AG04449 (cell line): ENCODE data around the gene KDM1A.

ENCODE experiments used
- CTCF ChIA-PET: fragments of 350-600 bp; formaldehyde crosslinking; extraction: SDS; loops from one replicate; lab custom pipeline; 2021; ENCODE audit warnings: antibody characterized with exemption; lab: Yijun Ruan, JAX
- POLR2A ChIA-PET: fragments of 400-600, 350-600 bp; formaldehyde crosslinking; extraction: SDS; loops from one replicate; lab custom pipeline; 2020; ENCODE audit warnings: antibody characterized with exemption, inconsistent platforms; lab: Yijun Ruan, JAX
- DNase-seq: peaks from one replicate; pipeline ENCODE4 v3.0.0-alpha.2; 2010; ENCODE audit warnings: low read depth, low spot score
- H3K4me3 ChIP-seq: 2 replicates; pipeline ENCODE4 v1.5.1; 2011; ENCODE audit warnings: low read depth, mild to moderate bottlenecking, control low read depth, low read length
- TF ChIP-seq, protein P1 (sequence below): IDR thresholded peaks from one replicate; pipeline ENCODE4 v1.5.1; 2011; ENCODE audit warnings: mild to moderate bottlenecking, moderate library complexity, low read length, control low read depth, inconsistent platforms; ENCODE audit not compliant: insufficient read depth; ENCODE audit errors: missing control alignments

The KDM1A gene

DNA sequence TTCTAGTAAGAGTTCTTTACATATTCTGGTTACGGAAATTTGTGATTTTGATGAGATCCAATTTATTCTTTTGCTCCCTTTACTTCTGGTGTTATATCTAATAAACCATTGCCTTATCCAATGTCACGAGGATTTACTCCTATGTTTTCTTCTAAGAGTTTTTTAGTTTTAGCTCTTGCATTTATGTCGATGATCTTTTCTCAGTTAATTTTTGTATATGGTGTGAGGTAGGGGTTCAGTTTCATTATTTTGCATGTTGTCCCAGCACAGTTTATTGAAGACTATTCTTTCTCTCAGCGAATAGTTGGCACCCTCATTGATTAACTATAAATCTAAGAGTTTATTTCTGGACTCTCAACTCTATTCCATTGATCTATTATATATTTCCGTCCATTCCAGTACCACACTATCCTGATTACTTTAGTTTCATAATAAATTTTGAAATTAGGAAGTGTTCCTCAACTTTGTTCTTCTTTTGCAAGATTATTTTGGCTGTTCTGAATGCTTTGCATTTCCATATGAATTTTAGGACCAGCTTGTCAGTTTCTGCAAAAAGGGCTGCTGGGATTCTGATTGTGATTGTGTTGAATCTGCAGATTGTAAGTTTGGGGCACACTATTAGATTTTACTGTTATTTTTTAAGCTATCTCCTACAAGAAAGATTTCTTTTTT lies 4.0 kb downstream of the KDM1A start:
- H3K4me3 ChIP-seq: no peak overlapping the region
- TF ChIP-seq, protein P1, sequence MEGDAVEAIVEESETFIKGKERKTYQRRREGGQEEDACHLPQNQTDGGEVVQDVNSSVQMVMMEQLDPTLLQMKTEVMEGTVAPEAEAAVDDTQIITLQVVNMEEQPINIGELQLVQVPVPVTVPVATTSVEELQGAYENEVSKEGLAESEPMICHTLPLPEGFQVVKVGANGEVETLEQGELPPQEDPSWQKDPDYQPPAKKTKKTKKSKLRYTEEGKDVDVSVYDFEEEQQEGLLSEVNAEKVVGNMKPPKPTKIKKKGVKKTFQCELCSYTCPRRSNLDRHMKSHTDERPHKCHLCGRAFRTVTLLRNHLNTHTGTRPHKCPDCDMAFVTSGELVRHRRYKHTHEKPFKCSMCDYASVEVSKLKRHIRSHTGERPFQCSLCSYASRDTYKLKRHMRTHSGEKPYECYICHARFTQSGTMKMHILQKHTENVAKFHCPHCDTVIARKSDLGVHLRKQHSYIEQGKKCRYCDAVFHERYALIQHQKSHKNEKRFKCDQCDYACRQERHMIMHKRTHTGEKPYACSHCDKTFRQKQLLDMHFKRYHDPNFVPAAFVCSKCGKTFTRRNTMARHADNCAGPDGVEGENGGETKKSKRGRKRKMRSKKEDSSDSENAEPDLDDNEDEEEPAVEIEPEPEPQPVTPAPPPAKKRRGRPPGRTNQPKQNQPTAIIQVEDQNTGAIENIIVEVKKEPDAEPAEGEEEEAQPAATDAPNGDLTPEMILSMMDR: no peak
- CTCF ChIA-PET: interaction anchor here (1.0 kb wide), 1 partner anchor 160 kb away, joined by 3 read pairs; no protein-coding TSS in a partner anchor
- POLR2A ChIA-PET: no interaction called here
- no peak for DNase-seq

DNA sequence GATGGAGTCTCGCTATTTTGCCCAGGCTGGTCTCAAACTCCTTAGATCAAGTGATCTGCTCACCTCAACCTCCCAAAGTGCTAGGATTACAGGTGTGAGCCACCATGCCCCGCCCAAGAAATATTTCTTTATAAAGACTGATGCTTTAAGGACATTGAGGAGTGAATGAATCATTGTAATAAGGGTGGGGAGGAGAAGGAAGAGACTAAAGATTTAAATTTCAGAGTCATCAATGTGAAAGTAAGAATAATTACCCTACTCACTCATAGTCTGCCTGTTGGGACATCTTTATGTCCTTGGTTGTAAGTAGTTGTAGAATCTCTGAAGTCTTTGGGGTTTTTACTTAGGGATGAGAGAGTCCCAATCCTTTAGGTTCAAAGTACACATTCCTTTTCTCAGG lies 7.3 kb downstream of the KDM1A start:
- ChIA-PET CTCF (no interaction called here), POLR2A (no interaction called here)
- TF ChIP-seq, protein P1: no peak
- H3K4me3 ChIP-seq: no peak overlapping the region
- no peak for DNase-seq

DNA sequence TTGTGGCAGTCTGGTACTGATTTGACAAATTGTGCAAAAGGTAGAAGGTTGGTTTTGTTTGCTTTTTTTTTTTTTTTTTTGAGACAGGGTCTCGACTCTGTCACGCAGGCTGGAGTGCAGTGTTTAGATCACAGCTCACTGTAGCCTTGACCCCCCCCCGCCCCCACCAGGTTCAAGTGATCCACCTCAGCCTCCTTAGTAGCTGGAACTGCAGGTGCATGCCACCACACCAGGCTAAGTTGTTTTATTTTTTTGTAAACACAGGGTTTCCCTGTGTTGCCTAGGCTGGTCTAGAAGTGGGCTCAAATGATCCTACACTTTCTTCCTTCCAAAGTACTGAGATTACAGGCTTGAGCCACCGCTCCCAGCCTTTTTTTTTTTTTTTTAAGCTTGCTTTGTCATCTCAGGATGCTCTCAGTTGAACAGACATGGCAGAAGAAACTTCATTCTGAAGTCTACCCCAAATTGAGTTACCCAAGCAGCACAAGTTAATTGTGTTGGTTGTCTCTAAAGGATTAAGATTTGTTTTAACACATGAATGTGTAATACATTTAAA lies 8.2 kb downstream of the KDM1A start:
- DNase-seq: no peak
- ChIA-PET CTCF (no interaction called here), POLR2A (no interaction called here)
- no peak overlapping the region for H3K4me3 ChIP-seq
- TF ChIP-seq, protein P1: no peak

DNA sequence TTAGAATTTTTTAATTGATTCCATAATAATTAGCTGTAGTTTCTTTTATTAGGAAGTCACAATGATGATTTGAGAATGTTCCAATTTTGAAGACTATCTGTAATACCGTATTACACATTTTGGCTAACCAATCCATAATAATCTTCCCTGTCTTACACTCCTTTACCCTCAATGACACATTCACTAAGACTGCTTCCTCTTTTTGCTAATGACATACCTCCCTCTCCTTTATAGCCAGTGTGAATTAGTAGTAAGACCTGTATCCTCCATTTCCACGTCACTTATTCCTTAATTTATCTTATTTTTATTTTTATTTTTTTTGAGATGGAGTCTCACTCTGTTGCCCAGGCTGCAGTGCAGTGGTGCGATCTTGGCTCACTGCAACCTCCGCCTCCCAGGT lies 10.1 kb downstream of the KDM1A start:
- TF ChIP-seq, protein P1: no peak
- CTCF ChIA-PET: interaction anchor here (2.2 kb wide), 1 partner anchor 10 kb away, joined by 8 read pairs; the partner anchor contains the start of gene KDM1A
- no peak for DNase-seq

DNA sequence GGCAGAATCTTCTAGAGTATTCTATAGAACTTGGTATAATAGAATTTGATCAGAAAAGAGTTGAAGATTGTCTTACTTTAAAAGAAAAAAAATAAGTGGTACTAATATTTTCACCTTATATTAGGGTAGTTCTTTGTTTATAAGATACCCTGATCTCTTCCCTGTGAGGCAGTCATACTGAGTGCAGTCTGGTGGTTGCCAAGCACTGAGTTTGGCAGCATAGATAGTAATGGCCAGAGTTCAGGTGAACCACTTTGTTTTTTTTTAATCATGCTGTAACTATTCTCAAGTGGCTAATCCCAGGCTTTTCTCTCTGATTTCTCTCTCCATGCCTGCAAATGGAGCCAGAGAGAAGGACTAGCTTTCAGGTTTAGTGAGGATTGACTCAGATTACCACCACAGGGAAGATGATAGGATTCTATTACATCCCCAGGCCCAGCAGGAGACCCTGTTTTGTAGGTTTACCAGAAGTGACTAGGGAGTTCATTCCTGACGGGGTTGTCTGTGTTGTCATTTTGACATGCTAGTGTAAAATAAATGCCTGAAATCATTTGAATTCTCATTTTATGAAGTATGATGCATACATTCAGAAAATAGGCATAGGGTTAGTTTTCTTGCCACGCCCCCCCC lies 16.7 kb downstream of the KDM1A start:
- no peak for DNase-seq
- H3K4me3 ChIP-seq: no peak overlapping the region
- TF ChIP-seq, protein P1: no peak
- ChIA-PET POLR2A (no interaction called here), CTCF (interaction anchor here (1.4 kb wide), 1 partner anchor 149 kb away, joined by 3 read pairs; no protein-coding TSS in a partner anchor)

More for the DNA sequence above, 10.1 kb downstream of the KDM1A start:
- POLR2A ChIA-PET: no interaction called here
- H3K4me3 ChIP-seq: no peak overlapping the region
